ENCODE results near the gene SHISAL1. TPM values are rescaled to one million over a fixed set of nuclear protein-coding genes. Genes with fewer than 3 reads are reported as not detected.

The SHISAL1 gene
- total RNA-seq, 1 donor from 2014 or later: not detected

DNA sequence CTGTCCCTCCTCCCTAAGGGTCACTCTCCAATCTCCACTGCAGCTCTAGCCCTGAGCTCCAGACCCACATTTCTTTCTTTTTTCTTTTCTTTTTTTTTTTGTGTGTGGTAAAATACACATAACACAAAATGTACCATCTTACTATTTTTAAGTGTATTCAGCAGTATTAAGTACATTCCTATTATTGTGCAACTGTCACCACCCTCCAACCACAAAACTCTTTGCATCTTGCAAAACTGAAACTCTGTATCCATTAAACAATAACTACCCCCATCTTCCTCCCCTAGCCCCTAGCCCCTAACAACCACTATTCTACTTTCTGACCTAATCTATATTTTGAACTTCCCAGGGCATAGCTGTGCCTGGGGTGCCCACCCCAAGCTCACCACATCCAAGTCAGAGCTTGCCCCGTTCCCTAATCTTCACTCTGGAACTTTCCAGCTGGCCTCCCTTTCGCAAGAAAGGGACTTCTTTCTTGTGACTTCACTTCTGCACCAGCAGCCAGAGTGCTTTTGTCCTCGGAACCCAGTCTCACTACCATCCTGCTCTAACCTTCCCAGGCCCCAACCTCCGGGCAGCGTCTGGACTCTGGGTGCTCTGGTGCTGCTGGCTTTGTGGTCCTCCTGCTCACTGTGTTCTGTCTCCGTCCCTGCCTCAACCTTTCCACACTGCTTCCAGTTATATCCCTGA is 101.3 kb downstream of the SHISAL1 start:
- no peak for DNase-seq (ENCODE audit: low spot score)
- no peaks in the 10 kb centered on the region for H3K27me3 Mint-ChIP-seq (ENCODE audit: insufficient read depth)
- intact Hi-C loops (cut with micrococcal nuclease): no loop called here
- no peak overlapping the region for H3K27ac Mint-ChIP-seq
- peaks cover 5% of the 10 kb centered on the region for H3K36me3 Mint-ChIP-seq (ENCODE audit: low read depth)
- H3K4me1 Mint-ChIP-seq (ENCODE audit: low read depth): no peaks in the 10 kb centered on the region
- no peak overlapping the region for H3K4me3 Mint-ChIP-seq
- H3K9me3 Mint-ChIP-seq: no peaks in the 10 kb centered on the region

DNA sequence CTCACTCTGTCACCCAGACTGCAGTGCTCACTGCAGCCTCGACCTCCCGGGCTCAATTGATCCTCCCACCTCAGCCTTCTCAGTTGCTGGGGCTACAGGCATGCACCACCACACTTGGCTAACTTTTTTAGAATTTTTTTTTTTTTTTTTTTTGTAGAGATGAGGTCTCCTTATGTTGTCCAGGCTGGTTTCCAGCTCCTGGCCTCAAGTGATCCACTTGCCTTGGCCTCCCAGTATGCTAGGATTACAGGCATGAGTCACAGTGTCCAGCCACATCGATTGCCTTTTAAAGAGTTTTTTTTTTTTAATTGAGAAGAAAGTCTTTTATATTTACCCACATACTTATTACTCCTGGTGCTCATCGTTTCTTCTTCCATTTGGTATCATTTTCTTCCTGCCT is 102.0 kb downstream of the SHISAL1 start:
- DNase-seq (ENCODE audit: low spot score): no peak
- Mint-ChIP-seq H3K27ac (no peak overlapping the region), H3K4me1 (ENCODE audit: low read depth) (no peaks in the 10 kb centered on the region), H3K4me3 (no peak overlapping the region), H3K27me3 (ENCODE audit: insufficient read depth) (no peaks in the 10 kb centered on the region), H3K9me3 (no peaks in the 10 kb centered on the region), H3K36me3 (ENCODE audit: low read depth) (peaks cover 5% of the 10 kb centered on the region)
- intact Hi-C loops (cut with micrococcal nuclease): no loop called here

DNA sequence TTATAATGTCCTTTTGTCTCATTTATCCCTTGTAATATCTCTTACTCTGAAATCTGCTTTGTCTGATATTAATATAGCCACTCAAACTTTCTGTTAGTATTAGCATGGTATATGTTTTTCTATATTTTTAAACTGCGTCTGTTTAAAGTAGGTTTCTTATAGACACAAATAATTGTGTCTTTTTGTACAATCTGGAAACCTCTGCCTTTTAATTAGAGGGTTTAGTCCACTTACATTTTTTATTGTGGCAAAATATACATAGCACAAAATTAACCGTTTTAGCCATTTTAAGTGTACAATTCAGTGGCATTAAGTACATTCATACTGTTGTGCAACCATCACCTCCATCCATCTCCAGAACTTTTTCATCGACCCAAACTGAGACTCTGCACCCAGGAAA is 103.4 kb downstream of the SHISAL1 start:
- no peak for DNase-seq (ENCODE audit: low spot score)
- Mint-ChIP-seq H3K27ac (no peak overlapping the region), H3K27me3 (ENCODE audit: insufficient read depth) (no peaks in the 10 kb centered on the region), H3K9me3 (no peaks in the 10 kb centered on the region), H3K4me1 (ENCODE audit: low read depth) (no peaks in the 10 kb centered on the region), H3K36me3 (ENCODE audit: low read depth) (peaks cover 5% of the 10 kb centered on the region), H3K4me3 (no peak overlapping the region)
- intact Hi-C loops (cut with micrococcal nuclease): no loop called here

DNA sequence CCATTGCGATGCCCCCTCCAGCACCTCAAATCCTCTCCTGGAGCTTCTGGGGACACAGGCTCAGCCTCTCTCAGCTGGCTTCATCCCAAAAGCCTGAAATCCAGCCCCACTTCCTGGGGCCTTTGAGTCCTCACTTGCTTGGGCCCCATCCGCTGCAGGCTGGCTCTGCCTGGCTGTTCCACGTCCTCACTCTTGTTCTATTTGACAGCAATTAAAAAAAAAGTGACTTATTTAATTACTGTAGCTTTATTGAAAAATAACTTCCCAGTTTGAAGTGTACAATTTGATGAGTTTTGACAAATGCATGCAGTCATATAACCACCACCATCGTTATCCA is 104.8 kb downstream of the SHISAL1 start:
- intact Hi-C loops (cut with micrococcal nuclease): no loop called here
- Mint-ChIP-seq H3K27ac (no peak overlapping the region), H3K4me3 (no peak overlapping the region), H3K36me3 (ENCODE audit: low read depth) (peaks cover 11% of the 10 kb centered on the region), H3K27me3 (ENCODE audit: insufficient read depth) (no peaks in the 10 kb centered on the region), H3K9me3 (no peaks in the 10 kb centered on the region), H3K4me1 (ENCODE audit: low read depth) (no peaks in the 10 kb centered on the region)
- no peak for DNase-seq (ENCODE audit: low spot score)

DNA sequence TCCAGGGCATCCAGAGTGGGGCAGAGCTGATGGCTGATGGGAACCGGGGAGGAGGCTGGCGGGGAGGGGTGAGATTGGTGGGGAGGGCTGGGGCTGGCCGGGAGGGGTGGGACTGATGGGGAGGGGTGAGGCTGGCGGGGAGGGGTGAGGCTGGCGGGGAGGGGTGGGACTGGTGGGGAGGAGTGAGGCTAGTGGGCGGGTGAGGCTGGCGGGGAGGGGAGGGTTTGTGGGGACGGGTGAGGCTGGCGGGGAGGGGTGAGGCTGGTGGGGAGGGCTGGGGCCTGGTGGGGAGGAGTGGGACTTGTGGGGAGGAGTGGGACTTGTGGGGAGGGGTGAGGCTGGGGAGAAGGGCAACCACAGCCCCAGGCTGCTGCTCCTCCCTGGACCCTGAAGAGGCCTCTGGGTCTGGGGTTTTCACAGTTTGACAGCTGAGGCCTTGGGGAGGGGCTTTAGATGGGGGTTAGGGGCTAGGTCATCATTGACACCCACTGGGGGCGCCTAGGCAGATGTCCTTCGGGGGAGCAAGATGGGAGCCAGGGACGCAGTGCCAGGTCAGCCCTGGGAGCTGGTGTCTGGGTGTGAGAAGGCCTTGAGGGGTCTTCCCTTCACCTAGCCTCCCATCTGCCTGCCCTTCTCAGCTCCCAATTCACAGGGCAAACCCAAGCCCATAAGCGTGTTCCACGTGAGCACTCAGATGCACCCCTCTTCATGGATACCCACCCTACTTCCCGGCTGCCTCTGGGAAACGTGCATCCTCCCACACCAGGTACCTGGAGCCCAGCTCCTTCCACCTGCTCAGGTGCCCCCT is 105.4 kb downstream of the SHISAL1 start:
- Mint-ChIP-seq H3K36me3 (ENCODE audit: low read depth) (peaks cover 16% of the 10 kb centered on the region), H3K27me3 (ENCODE audit: insufficient read depth) (no peaks in the 10 kb centered on the region), H3K9me3 (no peaks in the 10 kb centered on the region), H3K4me1 (ENCODE audit: low read depth) (no peaks in the 10 kb centered on the region), H3K4me3 (no peak overlapping the region), H3K27ac (no peak overlapping the region)
- DNase-seq (ENCODE audit: low spot score): no peak
- intact Hi-C loops (cut with micrococcal nuclease): no loop called here

DNA sequence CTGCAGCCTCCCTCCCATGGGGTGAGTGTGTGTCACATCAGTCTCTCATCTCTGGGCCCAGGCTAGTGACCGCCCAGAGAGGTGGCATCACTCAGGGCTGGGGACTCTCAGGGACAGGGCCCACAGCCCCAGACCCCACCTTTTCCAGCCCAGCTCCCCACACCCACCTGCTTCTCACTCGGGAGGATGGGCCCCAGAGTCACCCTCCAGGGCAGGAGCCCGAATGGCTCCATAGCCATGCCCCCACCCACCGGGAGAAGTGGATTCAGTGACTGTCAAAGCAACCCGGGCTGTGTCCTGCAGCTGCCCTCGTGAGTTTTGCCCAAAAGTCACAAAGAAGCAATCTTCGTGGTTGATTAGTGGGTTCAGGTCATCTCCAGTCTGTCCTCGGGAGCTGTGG is 106.1 kb downstream of the SHISAL1 start:
- Mint-ChIP-seq H3K36me3 (ENCODE audit: low read depth) (peaks cover 16% of the 10 kb centered on the region), H3K27me3 (ENCODE audit: insufficient read depth) (no peaks in the 10 kb centered on the region), H3K4me3 (no peak overlapping the region), H3K27ac (no peak overlapping the region), H3K4me1 (ENCODE audit: low read depth) (no peaks in the 10 kb centered on the region), H3K9me3 (no peaks in the 10 kb centered on the region)
- intact Hi-C loops (cut with micrococcal nuclease): no loop called here
- DNase-seq (ENCODE audit: low spot score): no peak

DNA sequence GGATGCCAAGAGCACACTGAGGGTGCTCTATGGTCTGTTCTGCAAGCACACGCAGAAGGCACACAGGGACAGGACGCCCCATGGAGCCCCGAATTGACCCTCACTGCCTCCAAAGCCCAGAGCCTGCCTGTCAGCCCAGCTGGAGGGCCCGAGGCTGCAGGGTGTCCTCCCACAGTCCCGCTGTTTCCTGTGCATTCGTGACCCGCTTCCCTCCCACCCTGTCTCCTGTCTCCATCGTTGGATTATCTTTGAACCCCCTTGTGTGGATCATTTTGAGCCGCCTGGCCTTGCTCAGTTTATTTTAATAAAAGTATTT is 106.5 kb downstream of the SHISAL1 start:
- no peaks in the 10 kb centered on the region for H3K27me3 Mint-ChIP-seq (ENCODE audit: insufficient read depth)
- H3K36me3 Mint-ChIP-seq (ENCODE audit: low read depth): peaks cover 16% of the 10 kb centered on the region
- intact Hi-C loops (cut with micrococcal nuclease): no loop called here

DNA sequence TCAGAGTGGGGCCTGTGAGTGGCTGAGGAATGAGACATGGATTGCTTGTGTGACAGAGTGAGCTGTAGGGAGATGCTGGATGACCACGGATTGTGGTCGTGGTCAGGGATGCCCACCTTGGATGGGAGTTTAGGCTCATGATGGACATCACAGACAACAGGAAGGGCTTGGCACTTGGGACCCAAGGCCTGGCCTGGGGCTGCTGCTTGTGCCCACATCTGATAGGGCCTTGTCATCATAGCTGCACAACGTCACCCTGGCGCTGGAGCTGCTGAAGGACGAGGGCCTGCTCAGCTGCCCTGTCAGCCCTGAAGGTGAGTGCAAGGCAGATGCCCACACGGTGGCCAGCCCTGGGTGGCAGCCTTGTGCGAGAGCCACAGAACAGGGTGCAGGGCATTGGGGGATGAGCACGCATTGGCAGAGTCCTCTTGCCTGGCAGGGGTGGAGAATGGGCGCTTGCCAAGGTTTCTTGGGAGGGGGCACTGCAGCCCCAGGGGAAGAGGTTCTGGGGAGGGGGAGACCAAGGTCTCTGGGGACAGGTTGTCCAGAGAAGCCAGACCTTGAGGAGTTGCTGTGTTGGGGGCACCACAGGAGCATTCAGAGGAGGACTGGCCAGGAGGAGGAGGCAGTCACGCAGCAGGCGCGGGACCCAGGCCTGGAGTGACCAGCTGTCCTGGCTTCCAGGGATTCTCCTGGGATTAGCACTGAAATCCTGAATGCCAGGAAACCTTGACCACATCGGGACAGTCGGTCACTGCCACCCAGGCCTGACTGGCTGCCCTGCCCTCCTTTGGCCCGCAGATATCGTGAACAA is 107.0 kb downstream of the SHISAL1 start:
- Mint-ChIP-seq H3K27me3 (ENCODE audit: insufficient read depth) (no peaks in the 10 kb centered on the region), H3K4me1 (ENCODE audit: low read depth) (peaks cover 1% of the 10 kb centered on the region), H3K4me3 (no peak overlapping the region), H3K9me3 (no peaks in the 10 kb centered on the region), H3K27ac (no peak overlapping the region), H3K36me3 (ENCODE audit: low read depth) (peaks cover 16% of the 10 kb centered on the region)
- no peak for DNase-seq (ENCODE audit: low spot score)
- intact Hi-C loops (cut with micrococcal nuclease): no loop called here

More for the DNA sequence above, 106.5 kb downstream of the SHISAL1 start:
- no peak overlapping the region for H3K27ac Mint-ChIP-seq
- DNase-seq (ENCODE audit: low spot score): no peak
- H3K9me3 Mint-ChIP-seq: no peaks in the 10 kb centered on the region
- no peak overlapping the region for H3K4me3 Mint-ChIP-seq
- no peaks in the 10 kb centered on the region for H3K4me1 Mint-ChIP-seq (ENCODE audit: low read depth)

DNA sequence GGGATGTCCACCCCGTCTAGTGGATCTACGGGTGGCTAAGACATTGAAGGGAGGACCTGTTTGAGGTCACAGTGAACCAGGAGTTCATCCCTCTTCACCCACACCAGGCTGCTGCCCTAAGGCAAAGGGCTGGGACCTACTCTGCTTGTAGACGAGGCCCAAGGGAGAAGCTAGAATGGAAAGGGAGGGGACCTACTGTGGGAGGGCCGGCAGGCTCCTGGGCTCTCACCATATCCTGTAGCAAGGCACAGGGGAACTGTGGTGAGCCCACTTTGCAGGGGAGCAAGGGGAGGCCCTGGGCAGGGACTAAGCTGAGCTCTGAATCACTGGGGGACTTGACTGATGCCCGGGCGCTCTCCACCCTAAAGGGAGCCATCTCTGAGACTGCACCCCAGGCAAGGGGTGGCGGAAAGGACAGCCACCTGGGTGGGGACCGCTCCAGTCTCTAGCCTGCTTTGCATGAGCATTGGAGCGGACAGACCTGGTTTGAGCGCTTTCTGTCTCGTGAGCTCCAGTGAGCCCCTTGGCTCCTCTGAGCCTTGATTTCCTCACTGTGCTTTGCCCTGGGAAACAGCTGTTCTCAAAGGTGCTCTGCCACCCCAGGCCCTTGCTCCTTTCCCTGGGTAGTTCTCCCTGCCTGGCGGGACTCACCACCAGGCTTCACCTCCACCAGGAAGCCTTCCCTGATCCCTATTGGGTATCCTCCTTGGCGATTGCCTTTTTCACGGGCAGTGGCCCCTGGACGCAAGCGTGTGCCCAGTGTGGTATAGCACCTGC is 107.8 kb downstream of the SHISAL1 start:
- Mint-ChIP-seq H3K27ac (no peak overlapping the region), H3K9me3 (no peaks in the 10 kb centered on the region), H3K4me3 (no peak overlapping the region), H3K4me1 (ENCODE audit: low read depth) (peaks cover 9% of the 10 kb centered on the region), H3K36me3 (ENCODE audit: low read depth) (peaks cover 16% of the 10 kb centered on the region), H3K27me3 (ENCODE audit: insufficient read depth) (no peaks in the 10 kb centered on the region)
- DNase-seq (ENCODE audit: low spot score): no peak
- intact Hi-C loops (cut with micrococcal nuclease): no loop called here

DNA sequence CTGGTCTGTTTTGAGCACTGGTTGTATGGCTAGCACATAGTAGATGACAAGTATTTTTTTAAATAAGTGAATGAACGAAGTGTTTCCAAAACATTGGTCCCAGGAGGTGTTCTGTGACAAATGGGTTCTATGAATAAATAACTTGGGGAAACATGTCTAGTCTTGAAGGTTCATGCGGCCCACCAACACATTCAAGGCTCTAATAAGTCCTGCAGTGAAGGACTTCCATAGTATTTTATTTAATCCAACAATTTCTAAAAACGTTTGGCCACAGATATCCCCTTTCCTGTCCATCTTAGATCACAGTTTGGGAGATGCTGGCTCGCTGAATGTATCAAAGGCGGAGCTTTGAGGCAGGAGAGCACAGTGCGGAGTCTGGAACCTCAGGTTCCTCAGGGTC is 109.5 kb downstream of the SHISAL1 start:
- intact Hi-C loops (cut with micrococcal nuclease): no loop called here
- DNase-seq (ENCODE audit: low spot score): no peak
- H3K27ac Mint-ChIP-seq: no peak overlapping the region
- no peaks in the 10 kb centered on the region for H3K27me3 Mint-ChIP-seq (ENCODE audit: insufficient read depth)
- peaks cover 28% of the 10 kb centered on the region for H3K36me3 Mint-ChIP-seq (ENCODE audit: low read depth)
- no peaks in the 10 kb centered on the region for H3K9me3 Mint-ChIP-seq
- H3K4me3 Mint-ChIP-seq: no peak overlapping the region
- peaks cover 9% of the 10 kb centered on the region for H3K4me1 Mint-ChIP-seq (ENCODE audit: low read depth)

DNA sequence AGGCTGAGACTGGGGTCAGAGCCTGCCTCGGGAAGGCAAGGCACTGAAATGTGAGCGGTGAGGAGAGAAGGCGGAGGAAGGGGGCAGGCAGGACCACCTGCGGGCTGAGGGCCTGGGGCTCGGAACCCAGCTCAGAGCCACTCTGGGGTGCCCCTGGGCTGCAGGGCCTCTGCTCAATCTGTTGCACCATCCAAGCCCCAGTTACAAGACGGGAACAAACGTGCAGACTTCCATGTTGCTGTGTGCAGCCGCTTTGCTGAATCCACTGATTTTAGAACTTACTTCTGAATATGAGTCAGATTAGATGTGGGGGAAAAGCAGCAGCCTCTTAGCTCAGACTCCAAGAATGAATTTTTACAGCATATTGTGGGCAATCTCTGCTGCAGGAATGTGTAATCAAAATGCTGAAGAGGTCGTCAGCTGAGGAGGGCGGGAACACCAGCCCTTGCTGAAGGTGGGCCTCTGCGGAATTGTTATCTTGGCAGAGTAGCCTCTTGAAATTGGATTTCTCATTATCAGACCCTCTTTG is 110.4 kb downstream of the SHISAL1 start:
- intact Hi-C loops (cut with micrococcal nuclease): no loop called here
- no peak overlapping the region for H3K27ac Mint-ChIP-seq
- DNase-seq (ENCODE audit: low spot score): no peak
- H3K27me3 Mint-ChIP-seq (ENCODE audit: insufficient read depth): no peaks in the 10 kb centered on the region
- no peaks in the 10 kb centered on the region for H3K9me3 Mint-ChIP-seq
- no peak overlapping the region for H3K4me3 Mint-ChIP-seq
- H3K4me1 Mint-ChIP-seq (ENCODE audit: low read depth): peaks cover 9% of the 10 kb centered on the region
- peaks cover 27% of the 10 kb centered on the region for H3K36me3 Mint-ChIP-seq (ENCODE audit: low read depth)

DNA sequence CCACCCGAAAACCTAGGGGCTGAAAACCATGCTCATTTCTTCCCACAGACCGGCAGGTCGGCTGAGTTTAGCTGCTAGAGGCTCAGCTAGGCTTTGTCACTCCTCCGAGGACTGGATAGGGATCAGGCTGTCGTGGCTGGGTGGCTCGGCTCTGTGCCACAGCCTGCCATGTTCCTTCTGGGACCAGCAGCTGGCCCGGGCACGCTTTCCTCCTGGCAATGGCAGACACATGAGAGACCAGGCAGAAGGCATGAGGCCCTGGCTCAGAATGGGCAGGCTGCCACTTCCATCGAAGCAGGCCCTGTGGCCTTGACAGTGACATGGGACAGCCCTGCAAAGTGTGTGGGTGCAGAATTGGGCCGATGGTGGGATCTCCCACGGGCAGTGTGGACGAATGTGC is 111.1 kb downstream of the SHISAL1 start:
- Mint-ChIP-seq H3K9me3 (no peaks in the 10 kb centered on the region), H3K4me3 (no peak overlapping the region), H3K4me1 (ENCODE audit: low read depth) (peaks cover 9% of the 10 kb centered on the region), H3K27ac (no peak overlapping the region), H3K36me3 (ENCODE audit: low read depth) (peaks cover 27% of the 10 kb centered on the region), H3K27me3 (ENCODE audit: insufficient read depth) (no peaks in the 10 kb centered on the region)
- no peak for DNase-seq (ENCODE audit: low spot score)
- intact Hi-C loops (cut with micrococcal nuclease): no loop called here
